CD14-positive monocyte (primary cell): ENCODE results near the gene SMURF1. TPM values are rescaled to one million over a fixed set of nuclear protein-coding genes. Genes with fewer than 3 reads are reported as not detected.

Experiments
- DNase-seq, 3 donors: peaks; one replicate each; pipeline ENCODE4 v3.0.0-alpha.2; 2011 to 2022
- H2AFZ ChIP-seq: 2 replicates; pipeline ENCODE4 v1.6.0; 2012; ENCODE audit warnings: mild to moderate bottlenecking, low read depth, low read length, inconsistent platforms; ENCODE audit not compliant: insufficient read depth, poor library complexity, severe bottlenecking
- H3K27ac ChIP-seq, 2 donors: 1 replicate in 1 of 2; 2 replicates in 1 of 2; pipeline ENCODE4 v1.5.1; 2012 to 2013; ENCODE audit warnings: low read length in 2 of 2, control low read depth in 1 of 2, inconsistent platforms in 1 of 2, low read depth in 1 of 2, mild to moderate bottlenecking in 1 of 2
- H3K27me3 ChIP-seq, 2 donors: one replicate each; pipeline versions ENCODE4 v1.6.0 to v1.6.1; 2011 to 2013; ENCODE audit warnings: low read length in 2 of 2; ENCODE audit not compliant: control insufficient read depth in 2 of 2, insufficient read depth in 2 of 2
- H3K36me3 ChIP-seq, 2 donors: replicated peaks in 1 of 2; 1 replicate in 1 of 2; 2 replicates in 1 of 2; pipeline versions ENCODE4 v1.5.1 to v1.6.1; 2012 to 2013; ENCODE audit warnings: low read length in 2 of 2, control low read depth in 1 of 2, inconsistent platforms in 1 of 2, mild to moderate bottlenecking in 1 of 2; ENCODE audit not compliant: insufficient read depth in 2 of 2, control insufficient read depth in 1 of 2
- H3K4me1 ChIP-seq, 2 donors: 1 replicate in 1 of 2; 2 replicates in 1 of 2; pipeline versions ENCODE4 v1.5.1 to v1.6.1; 2012 to 2013; ENCODE audit warnings: low read length in 2 of 2, control low read depth in 1 of 2, inconsistent platforms in 1 of 2, mild to moderate bottlenecking in 1 of 2, moderate library complexity in 1 of 2; ENCODE audit not compliant: insufficient read depth in 2 of 2, control insufficient read depth in 1 of 2
- H3K4me2 ChIP-seq: replicated peaks from 2 replicates; pipeline ENCODE3; 2012; ENCODE audit warnings: low read length, moderate library complexity, mild to moderate bottlenecking; ENCODE audit not compliant: poor library complexity, severe bottlenecking; ENCODE audit errors: extremely low read depth
- H3K4me3 ChIP-seq, 3 experiments: fragments of 200-600 bp in 1 of 3; sonication (generic) in 1 of 3; replicated peaks in 1 of 3; 1 replicate in 2 of 3; 2 replicates in 1 of 3; pipeline ENCODE4 v1.5.1; 2011 to 2013; ENCODE audit warnings: low read length in 3 of 3, mild to moderate bottlenecking in 3 of 3, control low read depth in 2 of 3, low read depth in 2 of 3, inconsistent platforms in 1 of 3, moderate library complexity in 1 of 3
- H3K79me2 ChIP-seq: 2 replicates; pipeline ENCODE4 v1.6.0; 2012; ENCODE audit warnings: mild to moderate bottlenecking, control low read depth, inconsistent platforms, low read length, moderate library complexity; ENCODE audit not compliant: insufficient read depth
- H3K9ac ChIP-seq: 2 replicates; pipeline ENCODE4 v1.6.0; 2017; ENCODE audit warnings: low read length, mild to moderate bottlenecking; ENCODE audit not compliant: insufficient read depth, poor library complexity, severe bottlenecking
- H3K9me3 ChIP-seq, 2 donors: replicated peaks in 1 of 2; 1 replicate in 1 of 2; 2 replicates in 1 of 2; pipeline versions ENCODE4 v1.5.1 to v1.6.1; 2012 to 2013; ENCODE audit warnings: low read length in 2 of 2, control low read depth in 1 of 2; ENCODE audit not compliant: control insufficient read depth in 1 of 2, insufficient read depth in 1 of 2
- H4K20me1 ChIP-seq: 2 replicates; pipeline ENCODE4 v1.6.0; 2012; ENCODE audit warnings: mild to moderate bottlenecking, low read length, control low read depth, moderate library complexity; ENCODE audit not compliant: insufficient read depth
- H3K27ac Mint-ChIP-seq, 7 donors: one replicate each; pipeline ENCODE4 v1.8.0; 2020; ENCODE audit warnings: mild to moderate bottlenecking in 7 of 7, mixed read lengths in 7 of 7, moderate library complexity in 6 of 7, inconsistent platforms in 2 of 7
- H3K27me3 Mint-ChIP-seq, 3 donors: one replicate each; pipeline ENCODE4 v1.8.0; 2021 to 2022; ENCODE audit warnings: low read depth in 3 of 3, mild to moderate bottlenecking in 3 of 3, mixed read lengths in 3 of 3, moderate library complexity in 3 of 3, inconsistent platforms in 1 of 3
- H3K36me3 Mint-ChIP-seq, 2 donors: one replicate each; pipeline ENCODE4 v1.8.0; 2020; ENCODE audit warnings: mixed read lengths in 2 of 2, inconsistent platforms in 1 of 2, mild to moderate bottlenecking in 1 of 2
- H3K4me1 Mint-ChIP-seq: one replicate; pipeline ENCODE4 v1.8.0; 2020; ENCODE audit warnings: mild to moderate bottlenecking, mixed read lengths
- H3K4me3 Mint-ChIP-seq, 2 donors: one replicate each; pipeline ENCODE4 v1.8.0; 2020; ENCODE audit warnings: mild to moderate bottlenecking in 2 of 2, mixed read lengths in 2 of 2, moderate library complexity in 1 of 2
- H3K9me3 Mint-ChIP-seq, 7 donors: one replicate each; pipeline ENCODE4 v1.8.0; 2020 to 2022; ENCODE audit warnings: mixed read lengths in 7 of 7, mild to moderate bottlenecking in 6 of 7, moderate library complexity in 6 of 7, inconsistent platforms in 2 of 7
- CTCF ChIP-seq: fragments of 200-600 bp; IDR thresholded peaks from one replicate; pipeline ENCODE4 v1.8.0; 2022; ENCODE audit warnings: antibody characterized with exemption, mild to moderate bottlenecking
- WGBS: methylation state at CpG from one replicate; pipeline ENCODE4 v1.1.5; 2013; ENCODE audit warnings: missing lambda C conversion rate; ENCODE audit not compliant: insufficient coverage; 5-methylcytosine and 5-hydroxymethylcytosine counted together
- intact Hi-C, 2 donors: fragments of 100-400 bp; cut with micrococcal nuclease; formaldehyde crosslinking; loops; one replicate each; pipeline versions ENCODE4 v1.15.0 to v1.15.1; 2023
- polyA plus RNA-seq, 3 donors: library from polyadenylated mRNA; depleted of rRNA in 1 of 3; unstranded in 2 of 3; stranded (reverse) in 1 of 3; fragments of 300-500 nt in 2 of 3; fragments of >200 nt in 1 of 3; fragmentation: Illumina TruSeq in 2 of 3; gene quantifications; 1 replicate in 2 of 3; 2 replicates in 1 of 3; pipeline ENCODE4 v1.2.3, GENCODE V29; 2012 to 2021

The SMURF1 gene
- polyA plus RNA-seq, 3 donors: 0.48 to 15.8 (median 1.6) TPM

GRCh38 chr7:98982686-98983085 is 161.2 kb downstream of the SMURF1 start:
- peaks cover 90 to 98% of the 10 kb centered on the region in 2 donors for H3K36me3 Mint-ChIP-seq
- Histone ChIP-seq H3K27ac (no peak overlapping the region), H4K20me1 (no peaks in the 10 kb centered on the region), H3K9ac (no peak overlapping the region), H3K9me3 (no peaks in the 10 kb centered on the region), H3K4me1 (no peaks in the 10 kb centered on the region), H3K79me2 (no peaks in the 10 kb centered on the region), H3K27me3 (no peaks in the 10 kb centered on the region), H2AFZ (no peak overlapping the region), H3K36me3 (peaks cover 97 to 100% of the 10 kb centered on the region in 2 donors), H3K4me3 (no peak overlapping the region), H3K4me2 (no peak overlapping the region)
- no peaks in the 10 kb centered on the region for H3K27me3 Mint-ChIP-seq
- intact Hi-C loops: no loop called here
- 98% methylated on average over 8 of the region's 8 CpGs for WGBS
- no peak for TF ChIP-seq CTCF
- no peaks in the 10 kb centered on the region for H3K4me1 Mint-ChIP-seq
- peaks cover 0 to 4% (median 0%) of the 10 kb centered on the region in 7 donors for H3K9me3 Mint-ChIP-seq
- H3K27ac Mint-ChIP-seq: no peak overlapping the region
- no peak for DNase-seq
- H3K4me3 Mint-ChIP-seq: no peak overlapping the region

- no peak for DNase-seq
- no peaks in the 10 kb centered on the region for H3K9me3 ChIP-seq
- no peaks in the 10 kb centered on the region for H3K4me1 ChIP-seq
- H3K36me3 ChIP-seq: peaks cover 96 to 100% of the 10 kb centered on the region in 2 donors
- H3K4me3 ChIP-seq: no peak overlapping the region
- no peak overlapping the region for H3K9ac ChIP-seq
- H3K36me3 Mint-ChIP-seq: peaks cover 91 to 98% of the 10 kb centered on the region in 2 donors
- H3K27me3 Mint-ChIP-seq: no peaks in the 10 kb centered on the region
- 99% methylated on average over 23 of the region's 23 CpGs for WGBS
- no peaks in the 10 kb centered on the region for H3K27me3 ChIP-seq
- no peaks in the 10 kb centered on the region for H4K20me1 ChIP-seq
- H3K79me2 ChIP-seq: no peaks in the 10 kb centered on the region
- intact Hi-C loops: no loop called here
- H3K4me3 Mint-ChIP-seq: no peak overlapping the region
- no peak overlapping the region for H3K4me2 ChIP-seq
- no peak overlapping the region for H2AFZ ChIP-seq
- no peak overlapping the region for H3K27ac ChIP-seq
- no peaks in the 10 kb centered on the region for H3K4me1 Mint-ChIP-seq
- peaks cover 0 to 4% (median 0%) of the 10 kb centered on the region in 7 donors for H3K9me3 Mint-ChIP-seq
- peak overlapping the region in 1 of 7 donors; percentile 21 for H3K27ac Mint-ChIP-seq
- TF ChIP-seq CTCF: no peak
Measured at GRCh38 chr7:98981701-98982100, 162.2 kb downstream of the SMURF1 start.
